Measurements from ENCODE around the gene SEC11A.
"Not testable (repeated sequence)": the region's sequence is repeated elsewhere in the genome, so short reads cannot be mapped to it uniquely, and the experiment has no call there.

SEC11A gene

DNA sequence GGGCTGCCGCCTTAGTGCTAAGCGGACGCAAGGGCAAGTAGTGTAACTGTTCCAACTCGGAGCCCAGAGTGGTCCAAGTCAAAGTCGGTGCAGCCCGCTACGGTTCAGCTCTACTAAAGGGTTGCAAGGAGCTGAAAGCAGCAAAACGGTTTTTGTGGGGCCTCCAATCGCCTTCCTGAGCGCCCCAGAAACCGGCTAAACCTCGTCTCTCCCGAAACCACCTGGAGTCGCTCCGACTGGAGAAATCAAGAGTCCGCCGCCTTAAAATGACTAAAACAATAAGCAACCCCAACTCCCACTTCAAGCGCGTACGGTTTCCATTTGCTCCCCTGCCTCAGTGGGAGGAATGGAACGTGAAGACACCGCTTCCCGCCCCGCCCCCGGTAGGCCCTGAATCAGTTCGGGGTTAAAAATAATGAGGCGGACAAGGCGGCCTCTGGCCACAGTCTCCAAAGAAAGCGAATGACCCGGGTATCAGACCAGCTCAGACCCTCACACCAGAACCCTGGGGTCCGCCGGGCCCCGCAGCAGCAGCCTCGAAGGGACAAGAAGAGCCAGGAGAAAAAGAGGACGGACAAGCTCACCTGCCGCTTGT lies 401 bp downstream of the SEC11A start:
- Mint-ChIP-seq H3K36me3 (peaks cover 3% of the 10 kb centered on the region), H3K4me3 (peak overlapping the region; percentile 94), H3K27ac (peak overlapping the region; percentile 97), H3K9me3 (no peaks in the 10 kb centered on the region), H3K27me3 (no peaks in the 10 kb centered on the region), H3K4me1 (peaks cover 50% of the 10 kb centered on the region)

DNA sequence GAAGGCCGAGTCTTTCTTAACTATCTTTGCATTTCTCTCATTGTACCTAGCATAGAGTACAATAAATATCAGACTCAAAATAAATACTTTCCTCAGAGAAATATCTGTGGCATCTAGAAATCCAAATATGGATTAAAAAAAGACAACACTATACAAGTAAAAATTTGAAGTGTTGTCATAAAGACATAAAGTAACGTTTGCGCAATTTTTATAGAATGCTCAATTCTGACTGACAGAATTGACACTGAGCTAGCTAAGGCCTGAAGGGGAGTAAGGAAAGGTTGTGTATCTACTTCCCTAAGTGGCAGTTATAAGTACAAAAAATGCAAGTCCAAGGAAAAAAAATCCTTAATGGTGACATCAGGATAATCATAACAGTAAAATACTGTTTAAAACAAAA lies 1.1 kb downstream of the SEC11A start:
- Mint-ChIP-seq H3K9me3 (no peaks in the 10 kb centered on the region), H3K4me1 (peaks cover 50% of the 10 kb centered on the region), H3K27me3 (no peaks in the 10 kb centered on the region), H3K4me3 (peak overlapping the region; percentile 94), H3K36me3 (peaks cover 3% of the 10 kb centered on the region), H3K27ac (peak overlapping the region; percentile 97)

- Mint-ChIP-seq H3K4me3 (peak overlapping the region; percentile 94), H3K27ac (peak overlapping the region; percentile 68), H3K9me3 (no peaks in the 10 kb centered on the region), H3K27me3 (no peaks in the 10 kb centered on the region), H3K4me1 (peaks cover 48% of the 10 kb centered on the region), H3K36me3 (peaks cover 3% of the 10 kb centered on the region)
Observed at GRCh38 chr15:84714372-84714771, 1.6 kb downstream of the SEC11A start.

DNA sequence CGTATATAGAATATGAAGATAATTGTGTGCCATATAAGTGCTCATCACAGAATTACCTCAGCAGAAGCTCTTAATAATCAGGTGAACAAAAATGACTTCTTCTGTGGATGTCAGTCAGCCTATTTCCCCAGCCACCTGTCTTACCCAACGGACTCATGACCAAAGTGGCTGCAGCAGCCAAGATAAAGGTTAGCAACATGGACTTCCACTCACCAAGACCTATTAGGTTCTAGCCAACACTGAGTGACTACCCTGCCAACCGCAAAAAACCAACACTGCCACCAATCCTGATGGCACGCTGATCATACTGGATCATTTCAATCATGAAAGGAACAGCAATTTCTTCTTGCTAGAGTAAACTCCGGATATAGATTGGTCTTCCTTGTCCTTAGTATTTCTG lies 12.1 kb downstream of the SEC11A start:
- peaks cover 75% of the 10 kb centered on the region for H3K4me1 Mint-ChIP-seq
- peak overlapping the region; percentile 36 for H3K27ac Mint-ChIP-seq
- no peak overlapping the region for H3K4me3 Mint-ChIP-seq
- H3K9me3 Mint-ChIP-seq, result no peaks in the 10 kb centered on the region
- peaks cover 3% of the 10 kb centered on the region for H3K36me3 Mint-ChIP-seq
- no peaks in the 10 kb centered on the region for H3K27me3 Mint-ChIP-seq

GRCh38 chr15:84702961-84703482 lies 12.9 kb downstream of the SEC11A start:
- Mint-ChIP-seq H3K36me3 (peaks cover 3% of the 10 kb centered on the region), H3K27me3 (no peaks in the 10 kb centered on the region), H3K4me1 (peaks cover 75% of the 10 kb centered on the region), H3K4me3 (no peak overlapping the region), H3K27ac (peak overlapping the region; percentile 48), H3K9me3 (no peaks in the 10 kb centered on the region)

GRCh38 chr15:84699538-84700191 lies 16.3 kb downstream of the SEC11A start:
- no peaks in the 10 kb centered on the region for H3K27me3 Mint-ChIP-seq
- peaks cover 1% of the 10 kb centered on the region for H3K36me3 Mint-ChIP-seq
- H3K9me3 Mint-ChIP-seq, result no peaks in the 10 kb centered on the region
- peak overlapping the region; percentile 66 for H3K27ac Mint-ChIP-seq
- H3K4me3 Mint-ChIP-seq, result no peak overlapping the region
- H3K4me1 Mint-ChIP-seq, result peaks cover 76% of the 10 kb centered on the region

GRCh38 chr15:84697236-84697990 lies 18.5 kb downstream of the SEC11A start:
- H3K9me3 Mint-ChIP-seq, result no peaks in the 10 kb centered on the region
- no peak overlapping the region for H3K4me3 Mint-ChIP-seq
- H3K27ac Mint-ChIP-seq, result peak overlapping the region; percentile 8
- no peaks in the 10 kb centered on the region for H3K27me3 Mint-ChIP-seq
- H3K4me1 Mint-ChIP-seq, result peaks cover 66% of the 10 kb centered on the region
- H3K36me3 Mint-ChIP-seq, result no peaks in the 10 kb centered on the region

DNA sequence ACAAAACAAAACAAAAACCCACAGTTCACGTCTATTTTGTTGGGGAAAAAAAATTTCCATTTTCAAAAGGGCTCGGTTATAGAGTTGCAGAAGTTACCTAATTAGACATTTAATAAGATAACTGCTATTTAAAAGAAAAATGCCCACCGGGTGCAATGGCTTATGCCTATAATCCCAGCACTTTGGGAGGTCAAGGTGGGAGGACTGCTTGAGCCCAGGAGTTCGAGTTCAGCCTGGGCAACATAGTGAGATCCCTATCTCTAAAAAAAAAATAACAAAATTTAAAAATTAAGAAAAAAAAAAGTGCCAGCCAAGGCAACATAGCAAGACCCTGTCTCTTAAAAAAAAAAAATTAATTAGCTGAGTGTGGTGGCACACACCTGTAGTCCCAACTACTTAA lies 19.2 kb downstream of the SEC11A start:
- H3K9me3 Mint-ChIP-seq, result no peaks in the 10 kb centered on the region
- peaks cover 2% of the 10 kb centered on the region for H3K36me3 Mint-ChIP-seq
- H3K27ac Mint-ChIP-seq, result no peak overlapping the region
- H3K4me1 Mint-ChIP-seq, result peaks cover 72% of the 10 kb centered on the region
- no peak overlapping the region for H3K4me3 Mint-ChIP-seq
- H3K27me3 Mint-ChIP-seq, result no peaks in the 10 kb centered on the region

- Mint-ChIP-seq H3K4me3 (no peak overlapping the region), H3K27ac (peak overlapping the region; percentile 76), H3K9me3 (no peaks in the 10 kb centered on the region), H3K27me3 (no peaks in the 10 kb centered on the region), H3K4me1 (peaks cover 32% of the 10 kb centered on the region), H3K36me3 (peaks cover 14% of the 10 kb centered on the region)
Observed at GRCh38 chr15:84690342-84690741, 25.6 kb downstream of the SEC11A start.

DNA sequence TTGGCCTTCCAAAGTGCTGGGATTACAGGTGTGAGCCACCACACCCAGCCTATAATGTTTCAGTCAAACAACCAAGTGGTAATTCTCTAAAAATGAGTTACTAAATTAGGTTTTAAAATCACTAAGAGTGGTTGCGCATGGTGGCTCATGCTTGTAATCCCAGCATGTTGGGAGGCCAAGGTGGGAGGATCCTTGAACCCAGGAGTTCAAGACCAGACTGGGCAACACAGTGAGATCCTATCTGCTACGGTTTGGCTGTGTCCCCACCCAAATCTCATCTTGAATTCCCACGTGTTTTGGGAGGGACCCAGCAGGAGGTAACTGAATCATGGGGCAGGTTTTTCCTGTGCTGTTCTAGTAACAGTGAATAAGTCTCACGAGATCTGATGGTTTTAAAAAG lies 26.1 kb downstream of the SEC11A start:
- Mint-ChIP-seq H3K36me3 (peaks cover 14% of the 10 kb centered on the region), H3K4me1 (peaks cover 32% of the 10 kb centered on the region), H3K27me3 (no peaks in the 10 kb centered on the region), H3K4me3 (no peak overlapping the region), H3K9me3 (no peaks in the 10 kb centered on the region), H3K27ac (no peak overlapping the region)

DNA sequence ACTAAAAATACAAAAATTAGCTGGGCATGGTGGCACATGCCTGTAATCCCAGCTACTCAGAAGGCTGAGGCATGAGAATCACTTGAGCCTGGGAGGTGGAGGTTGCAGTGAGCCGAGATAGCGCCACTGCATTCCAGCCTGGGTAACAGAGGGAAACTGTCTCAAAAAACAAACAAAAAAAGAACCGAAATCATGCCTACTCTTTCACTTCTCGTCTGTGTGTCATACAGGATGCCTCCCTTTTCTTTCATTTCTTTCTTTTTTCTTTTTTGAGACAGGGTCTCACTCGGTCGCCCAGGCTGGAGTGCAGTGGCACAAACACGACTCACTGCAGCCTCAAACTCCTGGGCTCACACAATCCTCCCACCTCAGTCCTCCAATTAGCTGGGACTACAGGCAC lies 29.5 kb downstream of the SEC11A start:
- not testable (repeated sequence) for H3K9me3 Mint-ChIP-seq, H3K4me3 Mint-ChIP-seq, H3K27me3 Mint-ChIP-seq, H3K27ac Mint-ChIP-seq
- H3K4me1 Mint-ChIP-seq, result peaks cover 20% of the 10 kb centered on the region
- peaks cover 14% of the 10 kb centered on the region for H3K36me3 Mint-ChIP-seq

DNA sequence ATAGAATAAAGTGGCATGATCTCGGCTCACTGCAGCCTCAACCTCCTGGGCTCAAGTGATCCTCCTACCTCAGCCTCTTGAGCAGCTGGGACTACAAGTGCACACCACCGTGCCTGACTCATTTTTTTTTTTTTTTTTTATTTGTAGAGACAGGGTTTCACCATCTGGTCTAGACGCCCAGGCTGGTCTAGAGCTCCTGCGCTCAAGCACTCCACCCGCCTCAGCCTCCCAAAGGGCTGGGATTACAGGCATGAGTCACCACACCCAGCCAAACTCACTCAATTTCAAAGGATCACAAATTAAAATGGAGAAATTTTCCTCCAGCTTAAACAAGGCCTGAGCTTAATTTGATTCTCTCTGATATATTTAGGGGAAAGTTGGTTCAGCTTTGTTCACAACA lies 30.6 kb downstream of the SEC11A start:
- Mint-ChIP-seq H3K4me3 (no peak overlapping the region), H3K9me3 (no peaks in the 10 kb centered on the region), H3K27me3 (no peaks in the 10 kb centered on the region), H3K4me1 (peaks cover 13% of the 10 kb centered on the region), H3K36me3 (peaks cover 8% of the 10 kb centered on the region), H3K27ac (no peak overlapping the region)

- Mint-ChIP-seq H3K36me3 (peaks cover 4% of the 10 kb centered on the region), H3K4me3 (no peak overlapping the region), H3K27me3 (no peaks in the 10 kb centered on the region), H3K9me3 (no peaks in the 10 kb centered on the region), H3K4me1 (peaks cover 10% of the 10 kb centered on the region), H3K27ac (no peak overlapping the region)
Observed at GRCh38 chr15:84684092-84684491, 31.8 kb downstream of the SEC11A start.

GRCh38 chr15:84681831-84682230 lies 34.1 kb downstream of the SEC11A start:
- Mint-ChIP-seq H3K9me3 (no peaks in the 10 kb centered on the region), H3K27ac (no peak overlapping the region), H3K36me3 (peaks cover 4% of the 10 kb centered on the region), H3K4me3 (no peak overlapping the region), H3K4me1 (peaks cover 10% of the 10 kb centered on the region), H3K27me3 (no peaks in the 10 kb centered on the region)

GRCh38 chr15:84671211-84671610 lies 44.7 kb downstream of the SEC11A start:
- H3K4me3 Mint-ChIP-seq, result no peak overlapping the region
- H3K9me3 Mint-ChIP-seq, result no peaks in the 10 kb centered on the region
- H3K36me3 Mint-ChIP-seq, result peaks cover 9% of the 10 kb centered on the region
- peak overlapping the region; percentile 52 for H3K27ac Mint-ChIP-seq
- H3K27me3 Mint-ChIP-seq, result no peaks in the 10 kb centered on the region
- H3K4me1 Mint-ChIP-seq, result peaks cover 35% of the 10 kb centered on the region

DNA sequence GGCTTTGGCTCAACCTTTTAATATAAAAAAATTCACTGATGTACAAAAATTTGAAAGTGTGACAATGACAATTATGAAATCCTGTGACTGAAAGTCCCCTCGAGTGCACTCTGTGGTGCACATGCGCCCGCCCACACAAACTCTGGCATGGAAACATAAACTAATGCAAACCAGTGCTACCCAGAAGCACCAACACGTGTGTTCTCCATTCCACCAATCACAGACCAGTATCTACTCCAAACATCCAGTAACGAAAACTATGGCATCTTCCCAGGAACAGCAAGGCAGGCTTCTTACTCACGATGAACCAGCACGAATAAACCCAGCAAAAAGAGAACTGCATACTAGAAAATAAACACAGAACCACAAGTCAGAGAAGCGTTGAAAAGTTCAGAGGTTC lies 46.2 kb downstream of the SEC11A start:
- no peak overlapping the region for H3K4me3 Mint-ChIP-seq
- peak overlapping the region; percentile 24 for H3K27ac Mint-ChIP-seq
- H3K4me1 Mint-ChIP-seq, result peaks cover 35% of the 10 kb centered on the region
- peaks cover 9% of the 10 kb centered on the region for H3K36me3 Mint-ChIP-seq
- no peaks in the 10 kb centered on the region for H3K27me3 Mint-ChIP-seq
- H3K9me3 Mint-ChIP-seq, result no peaks in the 10 kb centered on the region

All from activated naive CD4-positive, alpha-beta T cell treated with anti-CD3 and anti-CD28 coated beads, Interleukin-2, amount 50 U/mL, for 24 hours (primary cell).